Vagina (tissue), 2 donors: ENCODE results near the gene LIPT2.

Source experiments
- CTCF ChIP-seq, 3 experiments: fragments of 450-650 bp in 2 of 3; fragments of 200-600 bp in 1 of 3; sonication (generic) in 1 of 3; IDR thresholded peaks; one replicate each; pipeline ENCODE4 v1.5.1; 2017 to 2019; ENCODE audit warnings: antibody characterized with exemption in 3 of 3, mild to moderate bottlenecking in 2 of 3, moderate library complexity in 2 of 3
- POLR2A ChIP-seq, 2 donors: fragments of 450-650 bp; IDR thresholded peaks; one replicate each; pipeline ENCODE4 v1.6.1; 2017; ENCODE audit warnings: antibody characterized with exemption in 2 of 2, mild to moderate bottlenecking in 2 of 2, moderate library complexity in 2 of 2

DNA sequence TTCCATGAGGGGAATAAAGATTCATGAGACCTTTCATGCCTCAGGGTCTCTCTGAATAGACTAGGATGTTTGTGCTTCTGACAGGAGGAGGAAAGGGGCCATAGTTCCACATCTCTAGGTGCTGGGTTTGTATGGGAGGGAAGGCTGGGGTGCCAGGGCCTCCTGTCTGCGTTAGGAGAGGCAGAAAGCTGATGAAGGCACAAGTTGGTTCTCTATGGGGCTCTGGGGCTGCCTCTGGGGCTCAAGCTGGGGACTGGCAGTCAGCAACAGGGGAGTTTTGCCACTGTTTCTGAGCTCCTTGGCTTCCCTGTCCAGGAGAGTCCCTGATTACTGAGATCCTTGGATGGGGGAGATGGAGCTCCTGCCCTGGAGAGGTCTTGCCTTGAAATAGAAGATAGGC lies 30.3 kb downstream of the LIPT2 start:
- TF ChIP-seq CTCF (IDR thresholded peaks at IDR 0.05) = no peak
- TF ChIP-seq POLR2A (IDR thresholded peaks at IDR 0.05) = no peak
